ENCODE measurements around the gene SOS2.
"Not testable (repeated sequence)": the region's sequence is repeated elsewhere in the genome, so short reads cannot be mapped to it uniquely, and the experiment has no call there.

The SOS2 gene

GRCh38 chr14:50225067-50225973 lies 6.1 kb downstream of the SOS2 start:
- no peak for DNase-seq

DNA sequence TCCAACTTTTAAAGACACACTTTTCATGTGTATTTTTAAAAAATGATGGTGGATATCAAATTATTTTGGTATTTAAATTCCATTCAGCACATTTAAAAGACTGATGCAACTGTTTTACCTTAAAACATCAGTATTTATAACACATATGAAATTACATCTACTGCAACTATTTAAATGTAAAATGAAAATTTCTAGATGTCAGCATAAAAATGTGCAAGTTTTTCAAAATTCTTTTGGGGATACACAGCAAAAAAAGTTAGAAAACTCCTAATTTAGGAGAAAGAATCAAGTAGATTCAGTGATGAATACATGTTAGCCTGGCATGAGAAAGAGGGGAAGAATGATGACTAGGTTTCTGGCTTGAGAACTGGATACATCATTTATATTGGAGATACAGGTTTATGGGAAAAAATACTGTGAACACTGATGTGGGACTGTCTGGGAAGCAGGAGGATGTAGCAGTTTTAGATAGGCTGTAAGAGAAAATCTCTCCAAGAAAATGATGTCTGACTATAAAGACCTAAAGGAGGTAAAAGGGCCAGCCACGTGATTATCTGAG lies 9.2 kb downstream of the SOS2 start:
- DNase-seq, result no peak

DNA sequence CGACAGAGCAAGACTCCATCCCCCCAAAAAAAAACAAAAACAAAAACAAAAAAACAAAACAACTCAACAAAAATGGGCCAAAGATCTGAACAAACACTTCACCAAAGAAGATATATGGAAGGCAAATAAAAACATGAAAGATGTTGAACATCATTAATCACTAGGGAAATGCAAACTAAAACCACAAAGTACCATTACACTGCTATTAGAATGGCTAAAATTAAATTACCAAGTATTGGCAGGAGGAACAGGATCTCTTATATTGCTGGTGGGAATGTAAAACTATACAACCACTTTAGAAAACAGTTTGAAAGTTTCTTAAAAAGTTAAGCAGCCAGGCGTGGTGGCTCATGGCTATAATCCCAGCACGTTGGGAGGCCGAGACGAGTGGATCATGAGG lies 12.9 kb downstream of the SOS2 start:
- DNase-seq, result no peak

- DNase-seq, result no peak
These were observed 16.0 kb downstream of the SOS2 start for GRCh38 chr14:50215416-50215815.

DNA sequence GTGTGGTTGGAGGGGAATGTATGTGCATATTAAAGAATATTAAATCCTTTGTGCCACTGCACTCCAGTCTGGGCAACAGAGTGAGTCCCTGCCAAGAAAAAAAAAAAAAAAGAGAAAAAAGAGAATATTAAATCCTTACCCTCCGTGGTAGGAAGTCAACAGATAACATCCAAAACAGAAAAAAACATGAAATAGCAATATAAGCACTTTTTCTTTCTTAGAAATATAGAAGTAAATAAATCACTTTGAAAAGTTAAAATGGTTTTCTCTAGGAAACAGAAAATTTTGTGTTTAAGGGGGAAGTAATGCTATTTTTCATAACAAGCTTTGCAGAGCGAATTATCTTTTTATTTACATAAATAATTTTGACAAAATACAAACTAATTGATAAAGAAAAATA lies 17.6 kb downstream of the SOS2 start:
- DNase-seq, result no peak

GRCh38 chr14:50212726-50213125 lies 18.7 kb downstream of the SOS2 start:
- DNase-seq, result no peak

DNA sequence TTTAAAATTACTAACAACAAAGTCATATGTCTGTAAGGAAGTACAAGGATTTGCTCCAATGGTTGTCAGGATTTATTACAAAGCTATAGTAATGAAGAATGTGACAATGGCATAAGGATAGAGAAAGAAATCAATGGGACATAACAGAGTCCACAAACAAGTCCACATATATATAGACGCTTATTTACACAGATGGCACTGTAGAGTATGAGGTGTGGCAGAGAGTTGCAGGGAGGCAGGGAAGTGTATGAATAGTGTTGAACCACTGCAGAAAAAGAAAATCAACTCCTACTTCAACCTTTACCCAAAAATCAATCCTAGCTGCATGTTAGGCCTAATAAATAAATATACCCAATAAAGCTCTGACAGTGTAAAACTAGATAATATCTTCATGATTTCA lies 21.3 kb downstream of the SOS2 start:
- DNase-seq, result no peak

DNA sequence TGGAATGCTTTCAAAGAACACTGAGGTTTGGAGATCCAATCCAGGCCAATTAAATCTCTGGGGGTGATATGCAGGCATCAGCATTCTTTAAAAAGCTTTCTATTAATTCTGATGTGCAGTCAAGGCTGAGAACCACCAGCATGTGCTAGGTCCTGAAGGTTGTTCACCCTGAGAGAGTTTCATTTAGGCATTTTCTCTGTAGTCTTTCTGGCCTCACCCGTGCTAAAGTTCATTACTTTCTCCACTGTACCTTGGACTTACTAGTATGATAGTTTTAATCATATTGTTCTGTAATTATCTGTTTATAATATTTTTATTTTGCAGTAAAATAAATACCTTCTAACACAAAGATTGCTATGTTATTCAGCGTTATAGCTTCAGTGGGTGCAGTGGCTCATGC lies 32.9 kb downstream of the SOS2 start:
- DNase-seq, result no peak

DNA sequence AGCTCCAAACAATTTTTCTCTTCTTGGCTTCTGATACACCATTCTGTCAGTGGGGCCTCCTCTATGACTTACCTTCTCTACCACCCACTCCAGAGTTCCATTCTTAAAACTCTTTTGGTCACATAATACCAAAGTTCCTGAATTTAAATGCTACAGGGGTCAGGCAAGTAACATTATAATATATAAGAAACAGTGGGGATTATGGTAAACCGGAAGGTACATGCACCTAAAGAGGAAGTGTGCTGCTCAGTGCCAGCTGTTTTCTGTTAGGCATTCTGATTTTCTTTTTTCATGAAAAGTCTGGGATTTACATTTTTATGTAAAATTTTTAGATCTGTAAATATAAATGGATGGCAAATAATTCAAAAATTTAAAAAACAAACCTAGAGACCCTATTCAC lies 39.9 kb downstream of the SOS2 start:
- DNase-seq, result no peak

DNA sequence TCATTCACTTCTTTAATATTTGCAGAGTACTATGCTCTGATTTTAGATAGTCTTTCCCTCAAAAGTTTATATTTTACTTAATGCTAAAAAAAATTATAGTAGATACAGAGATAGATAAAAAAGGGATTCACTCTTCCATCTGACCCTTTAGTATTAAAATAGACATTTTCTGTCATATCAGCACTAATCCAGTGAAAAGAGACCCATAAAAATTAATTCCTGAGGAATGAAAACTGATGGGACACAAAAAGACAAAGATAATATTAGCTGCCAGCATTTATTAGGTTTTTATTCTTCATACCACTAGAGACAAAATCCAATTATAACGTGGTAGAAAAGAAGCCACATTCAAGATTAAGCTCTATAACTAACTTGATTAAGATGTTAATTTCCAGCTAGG lies 45.3 kb downstream of the SOS2 start:
- no peak for DNase-seq

DNA sequence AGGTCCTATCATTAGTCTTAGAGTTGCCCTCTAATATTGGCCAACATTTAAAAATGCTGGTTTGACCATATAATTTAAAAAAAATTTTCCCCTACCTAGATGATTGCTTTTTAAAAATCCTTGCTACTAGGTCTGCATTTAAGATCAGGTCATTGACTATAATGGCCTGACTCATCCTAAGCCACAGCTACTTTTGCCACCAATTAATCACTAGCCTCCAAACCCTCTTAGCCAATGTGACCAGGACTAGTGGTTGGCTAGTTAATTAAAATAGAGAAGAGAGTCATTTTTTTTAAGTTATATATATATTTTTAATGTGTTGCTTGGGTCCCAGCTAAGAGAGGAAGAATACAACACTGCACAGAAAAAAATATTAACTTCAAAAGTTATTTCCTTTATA lies 57.5 kb downstream of the SOS2 start:
- no peak for DNase-seq

DNA sequence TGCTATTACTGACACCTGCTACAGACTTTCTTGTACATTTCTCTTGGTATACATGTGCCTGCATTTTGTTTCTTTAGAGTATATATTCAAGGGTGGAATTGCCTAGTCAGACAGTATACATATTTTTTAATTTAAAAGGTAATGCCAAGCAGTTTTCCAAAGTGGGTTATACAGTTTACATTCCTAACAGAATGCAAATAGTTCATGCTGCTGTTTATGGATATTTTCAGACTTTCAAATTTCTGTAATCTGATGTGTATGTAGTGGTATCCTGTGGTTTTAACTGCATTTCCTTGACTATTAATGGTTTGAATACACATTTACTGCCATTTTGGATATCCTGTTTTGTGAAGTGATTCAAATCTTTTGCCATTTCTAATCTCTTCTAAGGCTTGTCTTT lies 59.5 kb downstream of the SOS2 start:
- DNase-seq, result no peak

- DNase-seq, result not testable (repeated sequence)
These were observed 64.0 kb downstream of the SOS2 start for GRCh38 chr14:50167381-50167780.

GRCh38 chr14:50156111-50156510 lies 75.3 kb downstream of the SOS2 start:
- no peak for DNase-seq

- DNase-seq, result no peak
These were observed 82.6 kb downstream of the SOS2 start for GRCh38 chr14:50148799-50149198.

GRCh38 chr14:50139192-50139591 lies 92.2 kb downstream of the SOS2 start:
- DNase-seq, result no peak

DNA sequence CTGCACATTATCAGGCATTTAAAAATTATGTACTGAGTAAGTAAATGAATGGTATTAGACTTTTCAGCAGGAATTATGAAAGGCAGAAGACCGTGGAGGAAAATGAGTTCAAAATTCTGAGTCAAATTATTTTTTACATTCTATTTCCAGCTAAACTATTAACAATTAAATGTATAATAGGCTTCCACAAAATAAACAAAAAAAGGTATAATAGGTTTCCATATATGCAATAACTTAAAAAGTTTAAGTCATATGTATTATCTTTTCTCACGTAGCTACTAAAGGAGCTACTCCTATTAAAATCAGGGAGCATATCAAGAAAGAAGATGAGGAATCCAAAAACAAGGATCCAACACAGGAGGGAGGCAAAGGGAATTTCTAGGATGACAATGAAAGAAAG lies 103.6 kb downstream of the SOS2 start:
- DNase-seq, result no peak

DNA sequence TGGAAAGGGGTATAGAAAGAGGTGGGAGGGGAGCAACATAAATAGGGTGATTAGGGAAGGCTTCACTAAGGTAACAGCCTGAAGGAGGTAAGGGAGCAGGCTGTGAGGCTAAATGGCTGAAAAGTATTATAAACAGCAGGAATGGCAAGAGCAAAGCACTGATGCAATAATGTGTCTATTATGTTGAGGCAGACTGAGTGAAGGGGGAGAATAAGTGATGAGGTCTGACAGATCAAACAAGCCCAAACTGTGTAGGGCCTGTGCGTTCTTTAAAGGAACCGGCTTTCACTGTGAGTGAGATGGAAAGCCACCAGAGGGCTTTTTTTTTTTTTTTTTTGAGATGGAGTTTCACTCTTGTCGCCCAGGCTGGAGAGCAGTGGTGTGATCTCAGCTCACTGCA lies 108.3 kb downstream of the SOS2 start:
- no peak for DNase-seq

GRCh38 chr14:50122291-50122690 lies 109.1 kb downstream of the SOS2 start:
- DNase-seq, result no peak

- DNase-seq, result no peak
These were observed 109.9 kb downstream of the SOS2 start for GRCh38 chr14:50121486-50121885.

- no peak for DNase-seq
These were observed 113.9 kb downstream of the SOS2 start for GRCh38 chr14:50117456-50117855.

DNA sequence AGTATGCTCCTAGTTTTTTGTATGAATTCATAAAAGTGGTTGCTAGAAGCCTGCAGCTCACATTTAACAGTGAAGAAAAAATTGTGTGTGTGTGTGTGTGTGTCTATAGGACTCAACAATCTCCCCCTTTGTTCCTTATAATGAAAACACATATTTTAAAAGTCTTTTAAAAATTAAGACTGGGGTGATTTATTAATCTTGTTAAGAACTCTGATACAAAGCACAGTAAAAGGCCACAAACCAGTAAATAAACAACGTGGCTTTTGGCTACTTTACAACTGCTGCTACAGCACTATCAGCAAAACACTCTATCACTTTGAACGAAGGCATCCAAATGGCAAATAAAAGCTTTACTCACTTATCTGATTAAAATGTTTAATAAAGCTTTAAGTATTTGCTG lies 114.4 kb downstream of the SOS2 start:
- no peak for DNase-seq

GRCh38 chr14:50116181-50116956 lies 115.0 kb downstream of the SOS2 start, which contains the start of gene VCPKMT:
Gene VCPKMT, minus strand, starts transcription at chr14:50116572. Its CDS starts 20 bp downstream, at chr14:50116552.
- peak; percentile 98 for DNase-seq

Data from CD4-positive, alpha-beta T cell treated with Interleukin-17A for 4 hours (primary cell).